ENCODE results near the gene DCUN1D5. TPM values are rescaled to one million over a fixed set of nuclear protein-coding genes. Genes with fewer than 3 reads are reported as not detected.
A peak's percentile ranks its signal among the peaks of the same experiment; 100 is the strongest.

DCUN1D5 gene
- total and polyA plus RNA-seq, 2 of the 13 experiments (the other 11 are each of a cell fraction or from before 2014, with no cell fraction given) = 32.9 to 46.7 TPM

- TF ChIP-seq ZNF569 (CRISPR knock-in tag; IDR thresholded peaks at IDR 0.05; ENCODE audit: borderline replicate concordance) (no peak), LCORL (IDR thresholded peaks at IDR 0.05) (no peak), LCORL (CRISPR knock-in tag; IDR thresholded peaks at IDR 0.05) (peak; percentile 47; the same call in 1 of the 2 replicates), XRCC5 (optimal IDR thresholded peaks at IDR 0.05; ENCODE audit: low read length) (peak; percentile 57), HOXA7 (CRISPR knock-in tag; IDR thresholded peaks at IDR 0.05) (no peak), MIER3 (CRISPR knock-in tag; IDR thresholded peaks at IDR 0.05; ENCODE audit: borderline replicate concordance) (peak; percentile 77), TEAD3 (CRISPR knock-in tag; optimal IDR thresholded peaks at IDR 0.05; ENCODE audit: borderline replicate concordance) (peak; percentile 64), GATAD2A (CRISPR knock-in tag; IDR thresholded peaks at IDR 0.05) (peak; percentile 63), ELF1 (CRISPR knock-in tag; IDR thresholded peaks at IDR 0.05) (peak; percentile 90), IKZF5 (CRISPR knock-in tag; IDR thresholded peaks at IDR 0.05) (peak; percentile 56; the same call in 1 of the 2 replicates), HBP1 (CRISPR knock-in tag; IDR thresholded peaks at IDR 0.05; ENCODE audit: low read depth) (0 out of 2 replicates have a peak, but pooled peaks have one; percentile 44), ZNF331 (CRISPR knock-in tag; IDR thresholded peaks at IDR 0.05) (peak; percentile 73; the same call in 1 of the 2 replicates), ASH2L (IDR thresholded peaks at IDR 0.05; ENCODE audit: insufficient read length, low read depth, low read length) (peak; percentile 93), AKNA (CRISPR knock-in tag; IDR thresholded peaks at IDR 0.05; ENCODE audit: borderline replicate concordance) (no peak), THAP9 (CRISPR knock-in tag; IDR thresholded peaks at IDR 0.05; ENCODE audit: borderline replicate concordance) (peak; percentile 88; the same call in 1 of the 2 replicates)
Measured at GRCh38 chr11:103091801-103092524, at the start of gene DCUN1D5 (continued).
